ENCODE results near the gene KIF19.

The KIF19 gene

GRCh38 chr17:74358697-74359096 is 32.7 kb downstream of the KIF19 start:
- Histone ChIP-seq H3K36me3 (ENCODE audit: insufficient read depth, low read length) (no peaks in the 10 kb centered on the region), H3K27me3 (ENCODE audit: insufficient read depth, low read length, poor library complexity, severe bottlenecking) (no peaks in the 10 kb centered on the region), H3K9ac (ENCODE audit: low read depth, low read length, poor library complexity, severe bottlenecking) (no peak overlapping the region), H3K4me3 (ENCODE audit: low read length, poor library complexity, severe bottlenecking) (no peak overlapping the region), H3F3A (ENCODE audit: low read depth) (no peaks in the 10 kb centered on the region), H4K20me1 (ENCODE audit: insufficient read depth, low read length, poor library complexity, severe bottlenecking) (no peaks in the 10 kb centered on the region), H2AFZ (ENCODE audit: low read length) (no peak overlapping the region), H3K4me1 (ENCODE audit: insufficient read depth, low read length, poor library complexity, severe bottlenecking) (no peaks in the 10 kb centered on the region), H3K9me3 (ENCODE audit: insufficient read depth, low read depth, low read length) (no peaks in the 10 kb centered on the region), H3K9me2 (replicated peaks; ENCODE audit: low read depth, low read length) (no peaks in the 10 kb centered on the region), H3K79me2 (ENCODE audit: insufficient read depth, low read length) (no peaks in the 10 kb centered on the region), H3K4me2 (ENCODE audit: low read depth, low read length, poor library complexity, severe bottlenecking) (no peak overlapping the region)
- no peak for TF ChIP-seq EZH2phosphoT487 (IDR thresholded peaks at IDR 0.05; ENCODE audit: borderline replicate concordance)
- TF ChIP-seq CTCF (conservative IDR thresholded peaks at IDR 0.05; ENCODE audit: low read length): no peak

GRCh38 chr17:74359916-74360315 is 33.9 kb downstream of the KIF19 start:
- Histone ChIP-seq H3K27me3 (ENCODE audit: insufficient read depth, low read length, poor library complexity, severe bottlenecking) (no peaks in the 10 kb centered on the region), H3K79me2 (ENCODE audit: insufficient read depth, low read length) (no peaks in the 10 kb centered on the region), H3K4me2 (ENCODE audit: low read depth, low read length, poor library complexity, severe bottlenecking) (no peak overlapping the region), H2AFZ (ENCODE audit: low read length) (no peak overlapping the region), H3K4me3 (ENCODE audit: low read length, poor library complexity, severe bottlenecking) (no peak overlapping the region), H3K9ac (ENCODE audit: low read depth, low read length, poor library complexity, severe bottlenecking) (no peak overlapping the region), H4K20me1 (ENCODE audit: insufficient read depth, low read length, poor library complexity, severe bottlenecking) (no peaks in the 10 kb centered on the region), H3K9me2 (replicated peaks; ENCODE audit: low read depth, low read length) (no peaks in the 10 kb centered on the region), H3F3A (ENCODE audit: low read depth) (no peaks in the 10 kb centered on the region), H3K9me3 (ENCODE audit: insufficient read depth, low read depth, low read length) (no peaks in the 10 kb centered on the region), H3K36me3 (ENCODE audit: insufficient read depth, low read length) (no peaks in the 10 kb centered on the region), H3K4me1 (ENCODE audit: insufficient read depth, low read length, poor library complexity, severe bottlenecking) (no peaks in the 10 kb centered on the region)
- TF ChIP-seq CTCF (conservative IDR thresholded peaks at IDR 0.05; ENCODE audit: low read length) (no peak), EZH2phosphoT487 (IDR thresholded peaks at IDR 0.05; ENCODE audit: borderline replicate concordance) (no peak)

- Histone ChIP-seq H3K79me2 (ENCODE audit: insufficient read depth, low read length) (no peaks in the 10 kb centered on the region), H2AFZ (ENCODE audit: low read length) (no peak overlapping the region), H3K9me2 (replicated peaks; ENCODE audit: low read depth, low read length) (no peaks in the 10 kb centered on the region), H4K20me1 (ENCODE audit: insufficient read depth, low read length, poor library complexity, severe bottlenecking) (no peaks in the 10 kb centered on the region), H3K4me2 (ENCODE audit: low read depth, low read length, poor library complexity, severe bottlenecking) (no peak overlapping the region), H3K36me3 (ENCODE audit: insufficient read depth, low read length) (no peaks in the 10 kb centered on the region), H3K9ac (ENCODE audit: low read depth, low read length, poor library complexity, severe bottlenecking) (no peak overlapping the region), H3K27me3 (ENCODE audit: insufficient read depth, low read length, poor library complexity, severe bottlenecking) (no peaks in the 10 kb centered on the region), H3K9me3 (ENCODE audit: insufficient read depth, low read depth, low read length) (no peaks in the 10 kb centered on the region), H3K4me3 (ENCODE audit: low read length, poor library complexity, severe bottlenecking) (no peak overlapping the region), H3K4me1 (ENCODE audit: insufficient read depth, low read length, poor library complexity, severe bottlenecking) (no peaks in the 10 kb centered on the region), H3F3A (ENCODE audit: low read depth) (no peaks in the 10 kb centered on the region)
- no peak for TF ChIP-seq EZH2phosphoT487 (IDR thresholded peaks at IDR 0.05; ENCODE audit: borderline replicate concordance)
- TF ChIP-seq CTCF (conservative IDR thresholded peaks at IDR 0.05; ENCODE audit: low read length): no peak
Measured at GRCh38 chr17:74360899-74361229, 34.8 kb downstream of the KIF19 start.
